IMR-90 (cell line): ENCODE data around the gene STAT1. TPM values are rescaled to one million over a fixed set of nuclear protein-coding genes. Genes with fewer than 3 reads are reported as not detected.

Experiments
- ATAC-seq: fragments of 200-7000 bp; cut with Tn5 transposase; 2 replicates; pipeline ENCODE4 v1.9.1; 2020; ENCODE audit warnings: low read depth, mild to moderate bottlenecking, moderate library complexity
- BruUV-seq: library from RNA; stranded (reverse); fragments of 400-500 nt; replicated peaks from 2 replicates; lab custom pipeline; 2021; lab: Mats Ljungman, UMichigan
- CTCF ChIA-PET: fragments of 300-600 bp; formaldehyde crosslinking; extraction: SDS; loops from one replicate; lab custom pipeline; 2021; ENCODE audit warnings: antibody characterized with exemption; lab: Yijun Ruan, JAX
- POLR2A ChIA-PET: fragments of 300-600 bp; sonication (Branson Sonifier 250); formaldehyde crosslinking; loops from one replicate; lab custom pipeline; 2022; ENCODE audit warnings: antibody characterized with exemption; ENCODE audit not compliant: unreplicated experiment; lab: Charles Lee
- DNase-seq: peaks from one replicate; pipeline ENCODE4 v3.0.0; 2013
- H2AFZ ChIP-seq: replicated peaks from 2 replicates; pipeline ENCODE3; 2013; ENCODE audit warnings: low read length, mild to moderate bottlenecking; ENCODE audit not compliant: poor library complexity
- H2AK5ac ChIP-seq: 2 replicates; pipeline ENCODE4 v1.6.1; 2013; ENCODE audit warnings: low read depth, low read length, inconsistent platforms
- H2AK9ac ChIP-seq: replicated peaks from 2 replicates; pipeline ENCODE3; 2013; ENCODE audit warnings: mild to moderate bottlenecking, low read depth, low read length, moderate library complexity; ENCODE audit not compliant: poor library complexity
- H2BK120ac ChIP-seq: 2 replicates; pipeline ENCODE4 v1.6.1; 2013; ENCODE audit warnings: low read depth, low read length, inconsistent platforms
- H2BK15ac ChIP-seq: 3 replicates; pipeline ENCODE4 v1.6.1; 2013; ENCODE audit warnings: low read depth, low read length, inconsistent platforms
- H2BK20ac ChIP-seq: 2 replicates; pipeline ENCODE4 v1.6.1; 2013; ENCODE audit warnings: low read depth, mild to moderate bottlenecking, inconsistent platforms, low read length, moderate library complexity
- H2BK5ac ChIP-seq: 2 replicates; pipeline ENCODE4 v1.6.1; 2013; ENCODE audit warnings: mild to moderate bottlenecking, low read depth, low read length, inconsistent platforms; ENCODE audit not compliant: poor library complexity, severe bottlenecking
- H3K14ac ChIP-seq: replicated peaks from 2 replicates; pipeline ENCODE4 v1.6.1; 2013; ENCODE audit warnings: low read depth, low read length, inconsistent platforms
- H3K18ac ChIP-seq: 2 replicates; pipeline ENCODE4 v1.6.1; 2013; ENCODE audit warnings: low read depth, low read length, control low read depth
- H3K23ac ChIP-seq: 2 replicates; pipeline ENCODE4 v1.6.1; 2013; ENCODE audit warnings: low read depth, low read length, inconsistent platforms
- H3K27ac ChIP-seq: 2 replicates; pipeline ENCODE4 v1.5.1; 2013; ENCODE audit warnings: mild to moderate bottlenecking, control low read depth, low read length; ENCODE audit not compliant: insufficient read depth
- H3K27me3 ChIP-seq: 2 replicates; pipeline ENCODE4 v1.6.1; 2013; ENCODE audit warnings: low read length; ENCODE audit not compliant: control insufficient read depth, insufficient read depth
- H3K36me3 ChIP-seq: 2 replicates; pipeline ENCODE4 v1.6.1; 2013; ENCODE audit warnings: low read length, mixed read lengths; ENCODE audit not compliant: control insufficient read depth, insufficient read depth
- H3K4ac ChIP-seq: 2 replicates; pipeline ENCODE4 v1.6.1; 2013; ENCODE audit warnings: low read depth, low read length, inconsistent platforms
- H3K4me1 ChIP-seq: 2 replicates; pipeline ENCODE4 v1.6.1; 2013; ENCODE audit warnings: low read length, mixed read lengths; ENCODE audit not compliant: control insufficient read depth, insufficient read depth
- H3K4me2 ChIP-seq: 2 replicates; pipeline ENCODE4 v1.6.1; 2013; ENCODE audit warnings: low read depth, mild to moderate bottlenecking, control low read depth, low read length, moderate library complexity
- H3K4me3 ChIP-seq: 2 replicates; pipeline ENCODE4 v1.5.1; 2013; ENCODE audit warnings: low read depth, mild to moderate bottlenecking, control low read depth, low read length, moderate library complexity; ENCODE audit not compliant: insufficient read depth
- H3K56ac ChIP-seq: 2 replicates; pipeline ENCODE4 v1.6.1; 2013; ENCODE audit warnings: low read length, inconsistent platforms; ENCODE audit not compliant: insufficient read depth; ENCODE audit errors: extremely low read depth
- H3K79me1 ChIP-seq, 2 experiments: 2 replicates each; pipeline ENCODE4 v1.6.1; 2013; ENCODE audit warnings: low read length in 2 of 2, inconsistent platforms in 1 of 2, low read depth in 1 of 2
- H3K9ac ChIP-seq: 2 replicates; pipeline ENCODE4 v1.6.1; 2013; ENCODE audit warnings: low read depth, low read length, control low read depth
- H3K9me1 ChIP-seq: 2 replicates; pipeline ENCODE4 v1.6.1; 2013; ENCODE audit warnings: low read length, inconsistent platforms; ENCODE audit not compliant: insufficient read depth
- H3K9me3 ChIP-seq: 2 replicates; pipeline ENCODE4 v1.6.1; 2013; ENCODE audit warnings: low read length; ENCODE audit not compliant: control insufficient read depth, insufficient read depth
- H4K20me1 ChIP-seq: 2 replicates; pipeline ENCODE4 v1.6.1; 2013; ENCODE audit warnings: low read length, inconsistent platforms; ENCODE audit not compliant: insufficient read depth
- H4K5ac ChIP-seq: 2 replicates; pipeline ENCODE4 v1.6.1; 2013; ENCODE audit warnings: mild to moderate bottlenecking, low read depth, low read length, control low read depth
- H4K8ac ChIP-seq, 2 experiments: 2 replicates each; pipeline ENCODE4 v1.6.1; 2013; ENCODE audit warnings: low read depth in 2 of 2, low read length in 2 of 2, control low read depth in 1 of 2, inconsistent platforms in 1 of 2
- H4K91ac ChIP-seq: 2 replicates; pipeline ENCODE4 v1.6.1; 2013; ENCODE audit warnings: low read depth, low read length, inconsistent platforms; ENCODE audit not compliant: insufficient read depth
- MAFK ChIP-seq: IDR thresholded peaks from 2 replicates; pipeline ENCODE4 v1.6.1; 2012; ENCODE audit warnings: low read depth, low read length, improper control_type of control experiment
- WGBS, 2 experiments: methylation state at CpG; one replicate each; pipeline versions ENCODE4 v1.1.5 to v1.1.7; 2013; ENCODE audit warnings: missing lambda C conversion rate in 2 of 2; ENCODE audit not compliant: insufficient read length in 1 of 2; ENCODE audit errors: extremely low coverage in 2 of 2; 5-methylcytosine and 5-hydroxymethylcytosine counted together
- dilution Hi-C: fragments of 300-500 bp; cut with HindIII; formaldehyde crosslinking; loops from one replicate; pipeline ENCODE4 v1.14.3; 2018; ENCODE audit warnings: low sequenced_read_pairs; ENCODE audit not compliant: unreplicated experiment
- in situ Hi-C: fragments of 300-500 bp; cut with MboI; formaldehyde crosslinking; loops from 3 replicates; pipeline ENCODE4 v1.14.3; 2019; ENCODE audit warnings: low sequenced_read_pairs, inconsistent platforms, mixed read lengths
- intact Hi-C: fragments of 100-400 bp; cut with micrococcal nuclease; formaldehyde crosslinking; loops from 2 replicates; pipeline ENCODE4 v1.10.0; 2022
- polyA plus RNA-seq, 3 experiments: library from polyadenylated mRNA; depleted of rRNA; stranded (reverse); fragments of >200 nt; gene quantifications; 2 replicates each; pipeline ENCODE4 v1.2.3, GENCODE V29; 2012; ENCODE audit warnings: low replicate concordance in 1 of 3
- total RNA-seq: library from RNA; depleted of rRNA; stranded (reverse); fragments of >200 nt; gene quantifications from 2 replicates; pipeline ENCODE4 v1.2.3, GENCODE V29; 2012
- TF ChIP-seq, protein P1 (sequence below): conservative IDR thresholded peaks from 2 replicates; pipeline ENCODE4 v1.5.1; 2012; ENCODE audit warnings: mild to moderate bottlenecking, low read depth, low read length, improper control_type of control experiment

STAT1 gene
- total and polyA plus RNA-seq, 2 of the 4 experiments (the other 2 are of a cell fraction): 43.2 to 67.9 TPM

DNA sequence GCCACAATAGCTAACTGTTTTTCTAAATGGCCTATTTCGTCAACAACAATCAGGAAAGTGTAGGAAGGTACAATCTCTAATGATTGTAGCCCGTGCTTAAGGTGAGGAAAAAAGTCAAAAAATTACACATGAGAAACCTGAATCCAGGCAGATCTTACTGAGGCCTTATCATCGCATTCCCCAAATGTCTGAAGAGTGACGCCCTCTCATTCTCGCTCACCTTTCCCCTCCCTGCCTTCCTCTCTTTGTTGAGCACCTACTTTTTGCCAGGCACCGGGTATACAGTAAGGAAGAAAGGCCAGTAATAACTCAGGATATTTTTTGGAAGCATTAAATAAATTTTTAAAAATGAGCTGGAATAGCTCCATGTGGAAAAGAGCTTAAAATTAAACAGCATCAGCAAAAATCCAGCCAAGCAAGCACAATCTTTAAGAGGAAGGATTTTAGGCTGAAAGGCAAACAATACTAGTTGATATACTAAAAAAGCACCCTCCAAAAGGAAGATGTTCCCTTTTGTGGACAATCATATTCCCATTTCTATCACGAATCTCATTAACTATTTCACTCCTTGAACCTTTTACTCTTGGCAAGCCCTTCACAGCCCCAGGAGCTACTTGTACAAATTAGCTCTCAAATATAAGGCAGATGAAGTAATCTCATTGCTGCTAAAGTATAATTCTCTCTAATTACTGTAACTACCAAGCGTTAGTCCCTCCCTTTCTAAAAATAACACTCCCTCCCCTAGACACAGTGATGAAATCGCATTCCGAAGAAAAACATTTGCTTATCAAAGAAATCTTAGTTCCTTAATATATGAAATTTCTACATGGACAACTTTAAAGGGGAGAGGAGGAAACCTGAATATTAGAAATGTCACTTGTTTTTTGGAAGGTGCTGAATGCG, 40.0 kb downstream of the STAT1 start:
- Histone ChIP-seq H2BK15ac (no peak overlapping the region), H3K9me3 (no peaks in the 10 kb centered on the region), H3K4ac (no peak overlapping the region), H3K9me1 (peaks cover 12% of the 10 kb centered on the region; the same call in 1 of the 2 replicates), H4K20me1 (peaks cover 10% of the 10 kb centered on the region; the same call in 1 of the 2 replicates), H2AK9ac (no peak overlapping the region), H3K56ac (no peak overlapping the region), H4K91ac (no peak overlapping the region), H3K23ac (no peak overlapping the region), H2BK5ac (no peak overlapping the region), H3K4me2 (no peak overlapping the region), H3K4me3 (no peak overlapping the region), H4K8ac (no peak overlapping the region), H4K5ac (no peak overlapping the region), H2BK20ac (no peak overlapping the region), H3K27me3 (no peaks in the 10 kb centered on the region), H2AFZ (no peak overlapping the region), H3K79me1 (peaks cover 0 to 12% of the 10 kb centered on the region in 2 experiments; a peak in 3 of 4 replicates), H3K4me1 (no peaks in the 10 kb centered on the region; the same call in 1 of the 2 replicates), H2AK5ac (no peak overlapping the region), H3K14ac (no peak overlapping the region), H3K36me3 (peaks cover 60% of the 10 kb centered on the region), H2BK120ac (no peak overlapping the region), H3K9ac (no peak overlapping the region), H3K18ac (no peak overlapping the region), H3K27ac (no peak overlapping the region)
- dilution Hi-C loops (no loop called here), intact Hi-C loops (no loop called here), in situ Hi-C loops (no loop called here)
- POLR2A ChIA-PET: no interaction called here
- CTCF ChIA-PET: no interaction called here
- TF ChIP-seq MAFK: peak; percentile 54
- TF ChIP-seq, protein P1, sequence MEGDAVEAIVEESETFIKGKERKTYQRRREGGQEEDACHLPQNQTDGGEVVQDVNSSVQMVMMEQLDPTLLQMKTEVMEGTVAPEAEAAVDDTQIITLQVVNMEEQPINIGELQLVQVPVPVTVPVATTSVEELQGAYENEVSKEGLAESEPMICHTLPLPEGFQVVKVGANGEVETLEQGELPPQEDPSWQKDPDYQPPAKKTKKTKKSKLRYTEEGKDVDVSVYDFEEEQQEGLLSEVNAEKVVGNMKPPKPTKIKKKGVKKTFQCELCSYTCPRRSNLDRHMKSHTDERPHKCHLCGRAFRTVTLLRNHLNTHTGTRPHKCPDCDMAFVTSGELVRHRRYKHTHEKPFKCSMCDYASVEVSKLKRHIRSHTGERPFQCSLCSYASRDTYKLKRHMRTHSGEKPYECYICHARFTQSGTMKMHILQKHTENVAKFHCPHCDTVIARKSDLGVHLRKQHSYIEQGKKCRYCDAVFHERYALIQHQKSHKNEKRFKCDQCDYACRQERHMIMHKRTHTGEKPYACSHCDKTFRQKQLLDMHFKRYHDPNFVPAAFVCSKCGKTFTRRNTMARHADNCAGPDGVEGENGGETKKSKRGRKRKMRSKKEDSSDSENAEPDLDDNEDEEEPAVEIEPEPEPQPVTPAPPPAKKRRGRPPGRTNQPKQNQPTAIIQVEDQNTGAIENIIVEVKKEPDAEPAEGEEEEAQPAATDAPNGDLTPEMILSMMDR: no peak
- ATAC-seq (no peak), DNase-seq (no peak)
- WGBS, 2 experiments: no CpG with 5 or more reads among the region's 11 CpGs
- BruUV-seq: no TSS peak
